ENCODE measurements around the gene LRRC25.

DNA sequence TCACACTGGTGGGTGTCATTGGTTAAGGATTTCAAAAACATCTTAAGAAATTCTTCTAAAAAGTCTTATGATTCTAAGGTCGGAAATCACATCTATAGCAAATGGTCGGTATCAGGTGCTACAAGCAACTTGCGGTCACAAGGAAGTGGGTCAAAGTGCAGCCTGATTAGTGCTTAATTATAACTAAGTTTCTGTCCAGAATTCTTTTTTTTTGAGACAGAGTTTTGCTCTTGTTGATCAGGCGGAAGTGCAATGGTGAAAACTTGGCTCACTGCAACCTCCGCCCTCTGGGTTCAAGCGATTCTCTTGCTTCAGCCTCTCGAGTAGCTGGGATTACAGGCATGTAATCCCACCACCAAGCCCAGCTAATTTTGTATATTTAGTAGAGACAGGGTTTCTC, 12.6 kb downstream of the LRRC25 start:
- TF ChIP-seq TEAD4 (IDR thresholded peaks at IDR 0.05) (no peak), REST (IDR thresholded peaks at IDR 0.05; ENCODE audit: low read depth) (no peak), YY1 (IDR thresholded peaks at IDR 0.05; ENCODE audit: low read depth) (no peak), MAX (IDR thresholded peaks at IDR 0.05) (no peak), TCF12 (IDR thresholded peaks at IDR 0.05; ENCODE audit: low read depth) (no peak), EP300 (IDR thresholded peaks at IDR 0.05; ENCODE audit: borderline replicate concordance) (no peak), NFIC (IDR thresholded peaks at IDR 0.05) (no peak)

Measured in Ishikawa (cell line).